HEK293T (cell line): ENCODE data around the gene HIRA.

Experiments
- CTCF ChIA-PET: fragments of 350-600 bp; formaldehyde crosslinking; extraction: SDS; loops from one replicate; lab custom pipeline; 2021; ENCODE audit warnings: antibody characterized with exemption, inconsistent platforms; lab: Yijun Ruan, JAX
- POLR2A ChIA-PET: fragments of 350-600 bp; formaldehyde crosslinking; extraction: SDS; loops from one replicate; lab custom pipeline; 2020; ENCODE audit warnings: antibody characterized with exemption, inconsistent platforms; lab: Yijun Ruan, JAX
- DNase-seq: peaks from one replicate; pipeline ENCODE4 v3.0.0; 2012; ENCODE audit warnings: mixed read lengths; ENCODE audit errors: extremely low spot score
- ARNT ChIP-seq: fragments of 450-650 bp; IDR thresholded peaks from 2 replicates; pipeline ENCODE4 v1.6.1; 2017; ENCODE audit warnings: mild to moderate bottlenecking
- BHLHE40 ChIP-seq: fragments of 450-650 bp; IDR thresholded peaks from 2 replicates; pipeline ENCODE4 v1.6.1; 2016; ENCODE audit warnings: mild to moderate bottlenecking, moderate library complexity, borderline replicate concordance
- CTBP1 ChIP-seq: fragments of 450-650 bp; IDR thresholded peaks from 2 replicates; pipeline ENCODE4 v1.6.1; 2016; ENCODE audit warnings: borderline replicate concordance
- ELF4 ChIP-seq: fragments of 450-650 bp; IDR thresholded peaks from 2 replicates; pipeline ENCODE4 v1.6.1; 2017; ENCODE audit warnings: antibody characterized with exemption
- FOXA1 ChIP-seq: fragments of 450-650 bp; IDR thresholded peaks from 2 replicates; pipeline ENCODE4 v1.6.1; 2016; ENCODE audit warnings: mild to moderate bottlenecking
- FOXK2 ChIP-seq: fragments of 450-650 bp; IDR thresholded peaks from 2 replicates; pipeline ENCODE4 v1.6.1; 2016; ENCODE audit warnings: mild to moderate bottlenecking
- FOXM1 ChIP-seq: fragments of 450-650 bp; IDR thresholded peaks from 2 replicates; pipeline ENCODE4 v1.6.1; 2017; ENCODE audit warnings: mild to moderate bottlenecking, borderline replicate concordance
- HDGF ChIP-seq: fragments of 450-650 bp; IDR thresholded peaks from 2 replicates; pipeline ENCODE4 v1.6.1; 2017; ENCODE audit warnings: antibody characterized with exemption, borderline replicate concordance
- L3MBTL2 ChIP-seq: fragments of 450-650 bp; conservative IDR thresholded peaks from 2 replicates; pipeline ENCODE4 v1.6.1; 2016; ENCODE audit warnings: mild to moderate bottlenecking
- LEF1 ChIP-seq: fragments of 450-650 bp; IDR thresholded peaks from 2 replicates; pipeline ENCODE4 v1.6.1; 2017; ENCODE audit warnings: mild to moderate bottlenecking, borderline replicate concordance
- NFRKB ChIP-seq: fragments of 450-650 bp; IDR thresholded peaks from 2 replicates; pipeline ENCODE4 v1.6.1; 2016; ENCODE audit warnings: mild to moderate bottlenecking, moderate library complexity
- PKNOX1 ChIP-seq: fragments of 450-650 bp; IDR thresholded peaks from 2 replicates; pipeline ENCODE4 v1.6.1; 2016
- SP1 ChIP-seq: fragments of 450-650 bp; IDR thresholded peaks from 2 replicates; pipeline ENCODE4 v1.6.1; 2017
- SUZ12 ChIP-seq: fragments of 450-650 bp; IDR thresholded peaks from 2 replicates; pipeline ENCODE4 v1.6.1; 2016; ENCODE audit warnings: mild to moderate bottlenecking
- TARDBP ChIP-seq: fragments of 450-650 bp; IDR thresholded peaks from 2 replicates; pipeline ENCODE4 v1.6.1; 2016
- ZNF384 ChIP-seq: fragments of 450-650 bp; IDR thresholded peaks from 2 replicates; pipeline ENCODE4 v1.6.1; 2016

Gene HIRA

DNA sequence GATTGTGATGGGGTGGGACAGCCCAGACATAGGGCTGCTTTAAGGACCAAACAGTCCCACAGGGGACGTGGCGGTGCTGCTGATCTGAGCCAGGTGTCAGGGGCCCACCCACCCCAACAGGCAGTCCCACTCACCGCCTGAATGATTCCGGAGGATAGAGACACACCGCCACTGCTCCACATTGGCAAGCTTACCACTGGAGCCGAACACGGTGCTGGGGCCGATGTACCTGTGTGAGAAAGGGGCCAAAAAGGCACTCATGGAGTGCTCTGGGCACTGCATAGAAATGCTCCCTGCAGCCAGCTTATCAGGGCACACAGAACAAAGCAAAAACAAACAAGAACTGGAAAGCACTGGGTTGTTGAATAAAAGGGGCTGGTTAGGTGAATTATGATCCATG lies 25.9 kb downstream of the HIRA start:
- no peak for DNase-seq
- no peak for TF ChIP-seq SP1
- TF ChIP-seq L3MBTL2, result no peak
- TF ChIP-seq FOXM1, result no peak
- TF ChIP-seq ZNF384, result no peak
- TF ChIP-seq HDGF, result no peak
- TF ChIP-seq SUZ12, result no peak
- no peak for TF ChIP-seq PKNOX1
- no peak for TF ChIP-seq LEF1
- no peak for TF ChIP-seq BHLHE40
- no peak for TF ChIP-seq ARNT
- no peak for TF ChIP-seq ELF4
- TF ChIP-seq NFRKB, result no peak
- no peak for TF ChIP-seq CTBP1
- TF ChIP-seq FOXA1, result no peak
- no peak for TF ChIP-seq TARDBP
- POLR2A ChIA-PET, result no interaction called here
- CTCF ChIA-PET, result no interaction called here

DNA sequence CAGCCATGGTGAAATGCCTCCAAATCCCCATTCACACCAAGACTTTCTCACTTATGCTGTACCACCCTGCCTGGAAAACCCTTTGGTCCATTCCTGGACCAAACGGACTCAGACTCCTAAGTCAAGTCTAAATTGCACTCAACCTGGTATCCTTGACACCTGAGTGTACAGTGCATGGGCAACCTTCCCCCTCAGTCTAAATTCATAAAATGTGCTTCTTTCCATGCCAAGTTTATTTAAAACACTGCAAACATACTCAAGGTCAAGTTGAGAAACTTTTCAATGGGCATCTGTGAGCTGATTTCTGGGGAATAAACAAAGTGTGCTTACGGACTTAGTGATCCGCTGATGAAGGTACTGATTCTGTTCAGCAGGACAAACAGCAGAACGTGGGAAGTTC lies 26.4 kb downstream of the HIRA start:
- TF ChIP-seq HDGF (no peak), SP1 (no peak), FOXK2 (no peak), L3MBTL2 (no peak), NFRKB (no peak), BHLHE40 (no peak), SUZ12 (no peak), FOXA1 (no peak), PKNOX1 (no peak), CTBP1 (no peak), FOXM1 (no peak), ARNT (no peak), ZNF384 (no peak), TARDBP (no peak)
- CTCF ChIA-PET, result no interaction called here
- no peak for DNase-seq
- POLR2A ChIA-PET, result no interaction called here

DNA sequence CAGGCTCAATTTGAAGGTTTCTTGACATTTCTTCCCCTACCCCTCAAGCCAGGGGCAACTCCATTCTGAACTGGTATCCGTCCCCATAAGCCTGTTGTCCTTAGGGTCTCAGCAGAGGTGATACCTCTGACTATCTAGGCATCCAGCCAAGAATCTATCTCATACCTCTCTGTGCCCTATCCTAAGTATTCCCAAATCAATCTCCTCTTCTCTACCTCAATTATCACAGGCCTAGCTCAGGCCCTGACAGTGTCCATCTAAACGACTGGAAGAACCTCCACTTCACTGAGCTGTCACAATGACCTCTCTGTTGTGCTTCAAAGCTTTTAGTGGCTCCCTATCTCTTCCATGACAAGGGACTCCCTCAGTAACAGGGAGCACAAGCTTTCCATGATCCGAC lies 26.9 kb downstream of the HIRA start:
- CTCF ChIA-PET, result no interaction called here
- POLR2A ChIA-PET, result no interaction called here
- TF ChIP-seq CTBP1 (no peak), BHLHE40 (no peak), ARNT (no peak), NFRKB (no peak), FOXK2 (no peak), TARDBP (no peak)
- DNase-seq, result no peak

GRCh38 chr22:19402642-19403191 lies 28.8 kb downstream of the HIRA start:
- no peak for DNase-seq
- ChIA-PET POLR2A (no interaction called here), CTCF (no interaction called here)
- no peak for TF ChIP-seq LEF1

- no peak for DNase-seq
- CTCF ChIA-PET, result no interaction called here
- POLR2A ChIA-PET, result no interaction called here
- TF ChIP-seq ARNT (no peak), SUZ12 (no peak), BHLHE40 (no peak), SP1 (no peak)
These were observed 30.1 kb downstream of the HIRA start for GRCh38 chr22:19401483-19401882.

DNA sequence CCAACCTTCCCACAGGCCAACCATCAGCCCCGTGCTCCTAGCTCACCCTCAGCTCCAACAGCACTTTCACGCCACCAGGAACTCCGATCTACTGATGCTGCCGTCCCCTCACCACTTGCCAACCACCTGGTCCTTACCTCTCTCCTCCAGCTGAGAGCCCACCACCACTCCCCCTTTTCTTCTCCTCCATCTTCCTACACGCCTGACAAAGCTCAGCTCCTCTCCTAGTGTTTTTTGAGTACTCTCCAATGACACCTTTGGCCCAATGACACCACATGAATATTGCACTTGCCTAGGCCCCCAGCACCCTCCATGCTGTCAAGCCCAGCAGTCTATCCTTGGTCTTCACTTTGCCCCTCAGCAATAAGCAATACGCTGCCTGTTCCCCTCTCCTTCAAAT lies 30.7 kb downstream of the HIRA start:
- no peak for TF ChIP-seq FOXK2
- no peak for TF ChIP-seq ARNT
- no peak for TF ChIP-seq SP1
- no peak for TF ChIP-seq PKNOX1
- TF ChIP-seq SUZ12, result no peak
- TF ChIP-seq LEF1, result no peak
- TF ChIP-seq NFRKB, result no peak
- no peak for TF ChIP-seq FOXA1
- TF ChIP-seq CTBP1, result no peak
- TF ChIP-seq ZNF384, result no peak
- TF ChIP-seq HDGF, result no peak
- no peak for TF ChIP-seq TARDBP
- POLR2A ChIA-PET, result no interaction called here
- CTCF ChIA-PET, result no interaction called here
- DNase-seq, result no peak

DNA sequence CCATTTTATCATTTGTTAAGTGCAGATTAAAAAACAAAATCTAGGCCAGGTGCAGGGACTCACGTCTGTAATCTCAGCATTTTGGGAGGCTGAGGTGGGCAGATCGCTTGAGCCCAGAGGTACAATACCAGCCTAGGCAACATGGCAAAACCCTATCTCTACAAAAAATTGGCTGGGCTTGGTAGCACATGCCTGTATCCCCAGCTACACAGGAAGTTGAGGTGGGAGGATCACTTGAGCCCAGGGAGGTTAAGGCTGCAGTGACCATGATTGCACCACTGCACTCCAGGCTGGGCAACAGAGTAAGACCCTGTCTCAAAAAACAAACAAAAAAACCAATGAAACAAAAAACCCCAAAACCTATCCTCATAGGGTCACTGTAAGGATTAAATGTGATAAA lies 32.9 kb downstream of the HIRA start:
- TF ChIP-seq LEF1, result no peak
- no peak for TF ChIP-seq ARNT
- TF ChIP-seq L3MBTL2, result no peak
- TF ChIP-seq NFRKB, result no peak
- TF ChIP-seq SP1, result no peak
- TF ChIP-seq SUZ12, result no peak
- TF ChIP-seq HDGF, result no peak
- TF ChIP-seq FOXK2, result no peak
- no peak for TF ChIP-seq PKNOX1
- TF ChIP-seq ELF4, result no peak
- TF ChIP-seq TARDBP, result no peak
- TF ChIP-seq CTBP1, result no peak
- no peak for TF ChIP-seq FOXM1
- TF ChIP-seq BHLHE40, result no peak
- TF ChIP-seq FOXA1, result no peak
- no peak for TF ChIP-seq ZNF384
- ChIA-PET CTCF (no interaction called here), POLR2A (no interaction called here)
- no peak for DNase-seq
